Measurements from ENCODE around the gene SLAMF8. TPM values are rescaled to one million over a fixed set of nuclear protein-coding genes. Genes with fewer than 3 reads are reported as not detected.

The SLAMF8 gene
- total and polyA plus RNA-seq, 5 donors = 0.52 to 4.5 (median 2.3) TPM

DNA sequence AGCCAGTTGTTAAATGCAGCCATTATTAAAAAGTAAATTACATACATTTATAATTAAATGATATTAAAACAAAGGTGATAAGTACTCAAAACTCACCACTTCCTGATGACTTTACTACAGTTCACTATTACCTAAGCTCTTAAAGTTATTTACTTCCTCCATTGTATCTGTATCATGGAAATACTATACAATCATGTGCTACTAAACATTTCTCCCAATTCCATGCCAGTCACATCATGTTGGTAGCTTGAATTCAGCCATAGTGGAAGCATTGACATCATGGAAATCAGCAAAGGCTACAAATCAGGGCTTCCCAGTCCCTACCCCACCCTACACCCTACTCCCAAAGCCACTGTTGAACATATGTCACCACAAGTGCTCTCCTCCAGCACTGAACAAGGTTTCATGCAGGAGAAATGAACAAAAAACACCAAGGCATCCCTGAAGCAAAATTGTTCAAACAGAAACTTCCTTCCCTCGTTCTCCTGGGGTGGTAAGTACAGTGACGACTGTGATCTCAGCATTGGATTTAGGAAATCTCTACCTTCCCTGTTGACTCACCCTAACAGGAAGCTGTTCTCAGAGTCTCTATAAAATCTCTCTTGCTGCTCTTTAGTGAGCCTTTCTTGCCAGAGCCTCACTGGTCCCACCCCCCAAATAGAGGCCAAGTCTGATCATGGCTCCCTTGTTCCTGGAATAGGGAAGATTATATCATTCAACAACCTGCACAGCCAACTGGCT, 23.1 kb downstream of the SLAMF8 start:
- H3K4me3 ChIP-seq (ENCODE audit: low read length) = no peak overlapping the region
- intact Hi-C loops (cut with DNase I) = loop anchor here in 1 of 4 donors (10.0 kb wide), 1 partner anchor 75 kb away; the partner anchor contains the start of gene TAGLN2
- no peak overlapping the region for H3K27ac ChIP-seq (ENCODE audit: low read length)
- 66% methylated on average over 2 of the region's 2 CpGs for WGBS
- H3K27me3 ChIP-seq (ENCODE audit: control insufficient read depth, insufficient read depth) = no peaks in the 10 kb centered on the region
- DNase-seq (no peak), ATAC-seq (no peak)
- H3K4me1 ChIP-seq (ENCODE audit: control insufficient read depth, insufficient read depth, low read length) = no peaks in the 10 kb centered on the region
- H3K9me3 ChIP-seq (ENCODE audit: control insufficient read depth, low read length) = no peaks in the 10 kb centered on the region

DNA sequence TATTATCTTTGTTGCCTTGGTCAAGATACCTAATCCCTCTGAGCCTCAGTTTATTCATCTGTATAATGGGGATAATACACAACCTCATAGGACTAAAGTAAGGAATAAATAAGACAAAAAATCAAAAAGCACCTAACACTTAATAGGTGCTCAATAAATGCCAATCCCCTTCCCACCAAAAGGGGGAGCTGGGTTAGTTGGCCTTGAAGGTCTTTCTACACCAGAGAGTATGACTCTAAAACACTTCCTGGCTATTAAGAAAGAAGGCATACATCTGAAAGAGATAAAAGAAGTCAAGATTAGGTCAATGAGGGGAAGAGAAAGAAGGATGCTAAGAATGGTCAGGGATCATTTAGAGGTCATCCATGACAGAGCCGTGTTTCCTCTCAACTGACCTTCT, 24.7 kb downstream of the SLAMF8 start:
- intact Hi-C loops (cut with DNase I) = loop anchor here in 1 of 4 donors (10.0 kb wide), 1 partner anchor 73 kb away; the partner anchor contains the start of gene TAGLN2
- H3K27ac ChIP-seq (ENCODE audit: low read length) = no peak overlapping the region
- WGBS = 53% methylated on average over 1 of the region's 1 CpG
- no peaks in the 10 kb centered on the region for H3K4me1 ChIP-seq (ENCODE audit: control insufficient read depth, insufficient read depth, low read length)
- ATAC-seq = no peak
- no peaks in the 10 kb centered on the region for H3K27me3 ChIP-seq (ENCODE audit: control insufficient read depth, insufficient read depth)
- H3K9me3 ChIP-seq (ENCODE audit: control insufficient read depth, low read length) = no peaks in the 10 kb centered on the region
- H3K4me3 ChIP-seq (ENCODE audit: low read length) = no peak overlapping the region
- DNase-seq = no peak

DNA sequence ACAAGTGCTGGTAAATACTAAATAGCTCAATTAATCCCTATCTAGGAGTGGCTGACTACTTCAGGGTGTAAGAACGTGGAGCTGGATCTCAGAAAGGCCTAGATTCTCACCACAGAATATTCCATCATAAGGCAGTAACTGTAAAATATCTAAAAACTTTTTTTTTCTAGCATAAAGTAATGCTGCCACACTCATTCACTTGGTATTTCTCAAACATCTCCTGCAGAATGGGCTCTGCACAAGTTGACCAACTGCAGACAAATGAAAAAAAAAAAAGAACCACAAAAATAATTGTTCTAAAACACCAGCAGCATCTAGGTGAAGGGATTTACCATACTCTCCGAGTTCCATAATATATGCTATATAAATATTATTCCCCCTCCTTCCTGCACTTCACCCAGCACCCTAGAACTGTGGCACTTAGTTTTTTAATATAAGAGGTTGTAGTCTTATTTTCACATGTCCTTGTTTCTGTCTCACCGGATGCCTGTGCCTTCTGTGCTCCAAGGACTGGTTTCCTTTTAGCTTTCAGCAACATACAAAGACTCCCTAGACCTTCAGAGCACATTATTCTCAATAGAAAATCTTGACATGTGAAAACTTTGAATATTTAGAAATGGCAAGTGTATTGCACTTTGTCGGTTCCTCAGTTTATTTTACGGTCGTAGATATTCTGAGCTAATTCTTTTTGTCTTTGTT, 26.9 kb downstream of the SLAMF8 start:
- Histone ChIP-seq H3K4me1 (ENCODE audit: control insufficient read depth, insufficient read depth, low read length) (no peaks in the 10 kb centered on the region), H3K4me3 (ENCODE audit: low read length) (peak overlapping the region; percentile 76), H3K27me3 (ENCODE audit: control insufficient read depth, insufficient read depth) (no peaks in the 10 kb centered on the region), H3K9me3 (ENCODE audit: control insufficient read depth, low read length) (no peaks in the 10 kb centered on the region), H3K27ac (ENCODE audit: low read length) (peak overlapping the region; percentile 95)
- DNase-seq (no peak), ATAC-seq (no peak)
- WGBS = 18% methylated on average over 6 of the region's 6 CpGs
- intact Hi-C loops (cut with DNase I) = loop anchor here in 1 of 4 donors (10.0 kb wide), 1 partner anchor 71 kb away; the partner anchor contains the start of gene TAGLN2

DNA sequence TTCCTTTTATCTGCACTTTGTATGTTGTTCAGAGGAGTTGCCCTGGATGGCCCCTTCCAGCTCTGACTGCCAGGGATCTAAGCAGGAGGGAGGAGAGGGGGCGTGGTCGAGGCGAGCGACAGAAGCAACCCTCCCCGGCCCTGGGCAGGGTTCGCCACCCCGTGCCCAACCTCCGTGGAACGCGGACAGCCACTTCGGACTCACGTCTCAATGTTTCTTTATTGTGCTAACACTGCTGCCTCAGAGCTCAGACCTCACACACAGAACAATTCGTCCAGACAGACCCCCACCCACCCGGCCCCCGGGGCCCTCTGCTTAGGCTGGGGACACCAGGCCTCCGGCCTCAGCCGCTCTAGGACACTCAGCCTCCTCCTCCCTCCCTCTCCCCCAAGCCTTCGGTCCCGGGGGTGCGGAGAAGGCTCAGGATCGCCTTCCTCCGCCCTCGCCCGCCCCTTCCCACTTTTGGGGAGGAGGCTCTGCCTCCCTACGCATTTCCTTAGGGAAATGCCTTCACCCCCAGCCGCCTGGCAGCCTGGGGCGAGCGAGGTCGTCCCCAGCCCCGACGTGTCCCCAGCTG, 27.5 kb downstream of the SLAMF8 start:
- H3K27me3 ChIP-seq (ENCODE audit: control insufficient read depth, insufficient read depth) = no peaks in the 10 kb centered on the region
- no peaks in the 10 kb centered on the region for H3K4me1 ChIP-seq (ENCODE audit: control insufficient read depth, insufficient read depth, low read length)
- intact Hi-C loops (cut with DNase I) = loop anchor here in 1 of 4 donors (10.0 kb wide), 1 partner anchor 71 kb away; the partner anchor contains the start of gene TAGLN2
- peak overlapping the region; percentile 76 for H3K4me3 ChIP-seq (ENCODE audit: low read length)
- H3K9me3 ChIP-seq (ENCODE audit: control insufficient read depth, low read length) = no peaks in the 10 kb centered on the region
- H3K27ac ChIP-seq (ENCODE audit: low read length) = peak overlapping the region; percentile 95
- WGBS = under 1% methylated on average over 31 of the region's 31 CpGs
- ATAC-seq = peak; percentile 90 to 92
- peak; percentile 87 to 95 (median 92) for DNase-seq

DNA sequence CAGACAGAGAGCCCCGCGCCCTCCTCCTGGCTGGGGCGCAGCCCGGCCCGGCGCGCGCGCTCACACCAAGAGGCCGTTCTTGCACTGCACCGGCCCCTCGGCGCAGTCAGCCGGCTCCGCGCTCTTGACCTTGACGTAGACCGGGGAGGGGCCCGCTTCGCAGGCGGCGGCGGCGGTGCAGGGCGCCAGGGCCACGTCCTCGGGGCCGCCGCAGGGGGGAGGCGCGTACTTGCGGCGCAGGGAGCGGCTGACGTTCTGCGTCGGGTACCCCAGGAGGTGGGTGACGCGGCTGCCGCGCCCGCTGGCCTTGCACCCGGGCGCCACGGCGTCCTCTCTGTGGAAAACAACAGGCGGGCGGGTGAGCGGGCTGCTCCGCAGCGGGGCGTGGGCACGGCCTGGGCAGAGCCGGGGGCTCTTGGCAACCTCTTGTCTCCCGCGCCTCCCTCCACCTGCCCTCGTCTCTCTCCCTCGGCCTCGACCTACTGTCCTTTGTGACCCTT, 28.1 kb downstream of the SLAMF8 start:
- peak; percentile 92 to 97 (median 96) for DNase-seq
- Histone ChIP-seq H3K4me3 (ENCODE audit: low read length) (peak overlapping the region; percentile 76), H3K27me3 (ENCODE audit: control insufficient read depth, insufficient read depth) (no peaks in the 10 kb centered on the region), H3K27ac (ENCODE audit: low read length) (peak overlapping the region; percentile 95), H3K4me1 (ENCODE audit: control insufficient read depth, insufficient read depth, low read length) (no peaks in the 10 kb centered on the region), H3K9me3 (ENCODE audit: control insufficient read depth, low read length) (no peaks in the 10 kb centered on the region)
- ATAC-seq = peak; percentile 97 to 98
- WGBS = under 1% methylated on average over 59 of the region's 59 CpGs
- intact Hi-C loops (cut with DNase I) = loop anchor here in 1 of 4 donors (10.0 kb wide), 1 partner anchor 70 kb away; the partner anchor contains the start of gene TAGLN2

DNA sequence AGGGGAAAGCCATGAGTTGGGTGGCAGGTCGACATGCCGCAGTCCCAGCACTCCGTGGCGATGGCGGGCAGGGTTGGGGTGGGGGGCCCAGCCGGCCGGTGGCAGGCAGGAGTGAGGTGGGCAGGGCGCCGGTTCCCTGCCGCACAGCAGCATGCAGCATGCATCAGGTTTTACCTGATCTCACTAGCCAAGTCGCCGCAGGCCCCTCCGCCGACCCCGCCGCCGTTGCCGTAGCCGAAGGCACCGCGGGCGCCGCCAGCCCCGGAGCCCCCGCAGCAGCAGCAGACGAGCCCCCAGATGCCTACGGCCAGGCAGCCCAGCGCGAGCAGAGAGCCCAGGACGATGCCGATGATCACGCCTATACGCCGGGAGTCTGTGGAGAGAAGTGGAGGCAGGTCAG, 29.0 kb downstream of the SLAMF8 start:
- Histone ChIP-seq H3K4me3 (ENCODE audit: low read length) (no peak overlapping the region), H3K9me3 (ENCODE audit: control insufficient read depth, low read length) (no peaks in the 10 kb centered on the region), H3K27me3 (ENCODE audit: control insufficient read depth, insufficient read depth) (no peaks in the 10 kb centered on the region), H3K27ac (ENCODE audit: low read length) (no peak overlapping the region), H3K4me1 (ENCODE audit: control insufficient read depth, insufficient read depth, low read length) (no peaks in the 10 kb centered on the region)
- ATAC-seq (no peak), DNase-seq (peak in 2 of 3 donors; percentile 61 to 64)
- WGBS = 88% methylated on average over 34 of the region's 34 CpGs
- intact Hi-C loops (cut with DNase I) = loop anchor here in 1 of 4 donors (10.0 kb wide), 1 partner anchor 69 kb away; the partner anchor contains the start of gene TAGLN2

DNA sequence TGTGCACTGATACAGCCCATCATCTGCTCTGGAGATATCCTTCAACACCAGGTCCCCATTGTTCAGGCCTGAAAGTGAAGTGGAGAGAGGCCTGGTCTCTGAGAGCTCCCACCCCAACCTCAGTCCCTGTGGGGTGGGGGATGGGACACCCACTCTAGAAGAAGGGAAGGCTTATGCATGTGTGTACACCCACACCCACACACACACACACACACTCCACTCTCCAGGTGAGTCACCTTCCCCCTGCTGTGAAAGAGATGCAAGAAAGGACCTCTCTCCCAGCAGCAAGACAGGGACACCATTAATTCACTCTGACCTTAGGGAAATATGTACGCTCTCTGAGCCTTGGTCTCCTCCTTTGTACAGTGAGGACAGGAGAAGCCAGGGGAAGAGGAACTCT, 29.9 kb downstream of the SLAMF8 start:
- Histone ChIP-seq H3K9me3 (ENCODE audit: control insufficient read depth, low read length) (no peaks in the 10 kb centered on the region), H3K4me1 (ENCODE audit: control insufficient read depth, insufficient read depth, low read length) (no peaks in the 10 kb centered on the region), H3K27me3 (ENCODE audit: control insufficient read depth, insufficient read depth) (no peaks in the 10 kb centered on the region), H3K4me3 (ENCODE audit: low read length) (no peak overlapping the region), H3K27ac (ENCODE audit: low read length) (no peak overlapping the region)
- intact Hi-C loops (cut with DNase I) = loop anchor here in 1 of 4 donors (10.0 kb wide), 1 partner anchor 68 kb away; the partner anchor contains the start of gene TAGLN2
- DNase-seq (no peak), ATAC-seq (no peak)
- 98% methylated on average over 1 of the region's 1 CpG for WGBS

DNA sequence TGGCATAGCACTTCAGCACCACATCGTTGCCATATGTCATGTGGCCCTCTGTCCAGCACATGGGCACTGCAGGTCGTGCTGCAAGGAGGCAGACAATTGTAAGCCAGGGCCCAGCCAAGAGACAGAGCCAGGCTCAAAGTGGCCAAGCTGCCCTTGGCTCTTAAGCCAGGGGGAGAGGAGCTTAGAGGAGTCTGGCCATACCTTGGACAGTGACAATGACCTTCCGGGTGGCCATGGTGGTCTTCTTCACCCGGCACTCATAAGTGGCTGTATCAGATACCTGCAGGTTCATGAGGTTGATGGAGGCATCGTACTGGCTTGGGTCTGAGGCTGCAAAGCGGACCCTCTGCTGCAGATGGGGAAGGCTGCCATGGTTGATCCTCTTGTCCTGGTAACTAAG, 31.2 kb downstream of the SLAMF8 start:
- no peaks in the 10 kb centered on the region for H3K4me1 ChIP-seq (ENCODE audit: control insufficient read depth, insufficient read depth, low read length)
- WGBS = 90% methylated on average over 6 of the region's 6 CpGs
- ATAC-seq = no peak
- intact Hi-C loops (cut with DNase I) = loop anchor here in 1 of 4 donors (10.0 kb wide), 1 partner anchor 67 kb away; the partner anchor contains the start of gene TAGLN2
- H3K4me3 ChIP-seq (ENCODE audit: low read length) = no peak overlapping the region
- DNase-seq = no peak
- no peaks in the 10 kb centered on the region for H3K27me3 ChIP-seq (ENCODE audit: control insufficient read depth, insufficient read depth)
- no peak overlapping the region for H3K27ac ChIP-seq (ENCODE audit: low read length)
- no peaks in the 10 kb centered on the region for H3K9me3 ChIP-seq (ENCODE audit: control insufficient read depth, low read length)

DNA sequence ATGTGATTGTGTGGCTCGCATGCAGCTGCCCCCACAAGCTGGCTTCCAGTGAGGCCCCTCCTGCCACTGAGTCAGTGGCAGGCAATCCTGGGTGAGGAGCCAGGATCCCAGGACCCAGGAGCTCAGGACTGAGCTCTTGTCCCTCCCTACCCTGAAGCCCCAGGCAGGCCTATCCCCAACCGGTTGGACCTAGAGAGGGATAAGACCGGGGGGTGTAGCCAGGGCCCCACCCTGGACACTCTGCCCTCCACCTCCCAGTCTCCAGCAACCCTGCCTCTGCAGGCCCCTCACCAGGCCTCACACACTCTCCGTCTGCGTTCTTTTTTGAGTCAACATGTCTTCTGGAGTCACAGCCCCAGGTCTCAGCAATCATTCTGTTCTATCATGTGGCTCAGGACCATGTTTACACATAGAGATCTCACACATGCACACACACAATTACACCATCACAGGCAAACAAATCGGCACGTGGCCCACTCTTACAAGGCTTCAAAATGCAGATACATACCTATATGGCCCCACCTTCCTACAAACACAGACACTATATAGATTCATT, 33.2 kb downstream of the SLAMF8 start:
- Histone ChIP-seq H3K27me3 (ENCODE audit: control insufficient read depth, insufficient read depth) (no peaks in the 10 kb centered on the region), H3K4me3 (ENCODE audit: low read length) (no peak overlapping the region), H3K27ac (ENCODE audit: low read length) (peak overlapping the region; percentile 15), H3K9me3 (ENCODE audit: control insufficient read depth, low read length) (no peaks in the 10 kb centered on the region), H3K4me1 (ENCODE audit: control insufficient read depth, insufficient read depth, low read length) (no peaks in the 10 kb centered on the region)
- DNase-seq (no peak), ATAC-seq (no peak)
- intact Hi-C loops (cut with DNase I) = loop anchor here in 1 of 4 donors (10.0 kb wide), 1 partner anchor 65 kb away; the partner anchor contains the start of gene TAGLN2
- 81% methylated on average over 7 of the region's 7 CpGs for WGBS

DNA sequence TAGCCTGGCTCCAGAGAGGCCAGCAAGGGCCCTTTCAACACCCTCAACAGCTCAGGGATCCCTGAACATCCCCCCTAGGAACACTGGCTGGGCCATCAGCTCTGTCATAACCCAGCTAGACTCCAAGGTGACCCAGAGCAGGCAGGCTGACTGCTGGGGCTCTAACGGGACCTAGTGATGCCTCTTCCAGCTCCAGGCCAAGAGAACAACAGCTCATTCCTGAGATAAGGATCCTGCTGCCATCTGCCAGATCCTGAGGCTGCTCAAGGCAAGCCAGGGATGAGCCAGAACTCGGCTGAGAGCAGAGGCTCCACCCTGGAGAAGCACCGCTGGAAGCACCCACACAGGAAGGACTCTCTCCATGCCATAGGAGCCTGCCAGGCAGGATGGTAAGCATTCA, 33.8 kb downstream of the SLAMF8 start:
- Histone ChIP-seq H3K27me3 (ENCODE audit: control insufficient read depth, insufficient read depth) (no peaks in the 10 kb centered on the region), H3K4me1 (ENCODE audit: control insufficient read depth, insufficient read depth, low read length) (no peaks in the 10 kb centered on the region), H3K27ac (ENCODE audit: low read length) (no peak overlapping the region), H3K4me3 (ENCODE audit: low read length) (no peak overlapping the region), H3K9me3 (ENCODE audit: control insufficient read depth, low read length) (no peaks in the 10 kb centered on the region)
- intact Hi-C loops (cut with DNase I) = no loop called here
- ATAC-seq (peak; percentile 18 to 21), DNase-seq (no peak)
- 29% methylated on average over 3 of the region's 3 CpGs for WGBS

Data from right cardiac atrium (tissue), 5 donors.